Common myeloid progenitor, CD34-positive (primary cell): Measurements from ENCODE around the gene AP1G2.

ENCODE experiments used
- CTCF ChIA-PET: fragments of 350-600 bp; sonication (Branson Sonifier 250); formaldehyde crosslinking; loops from one replicate; lab custom pipeline; 2021; ENCODE audit warnings: antibody characterized with exemption; lab: Charles Lee
- POLR2A ChIA-PET: fragments of 350-600 bp; sonication (Branson Sonifier 250); formaldehyde crosslinking; loops from one replicate; lab custom pipeline; 2021; ENCODE audit warnings: antibody characterized with exemption; lab: Charles Lee
- DNase-seq, 3 donors: peaks; one replicate each; pipeline versions ENCODE4 v3.0.0 to v3.0.0-alpha.2; 2013
- H3K27ac ChIP-seq, 2 experiments: 1 replicate in 1 of 2; 2 replicates in 1 of 2; pipeline ENCODE4 v1.7.0; 2013; ENCODE audit warnings: inconsistent platforms in 2 of 2, low read length in 2 of 2, mild to moderate bottlenecking in 2 of 2, low read depth in 1 of 2, moderate library complexity in 1 of 2; ENCODE audit not compliant: severe bottlenecking in 2 of 2, insufficient read depth in 1 of 2, poor library complexity in 1 of 2
- H3K27me3 ChIP-seq, 5 experiments: replicated peaks in 2 of 5; 1 replicate in 3 of 5; 2 replicates in 2 of 5; pipeline versions ENCODE4 v1.6.1 to v1.7.0; 2013; ENCODE audit warnings: low read length in 4 of 5, mild to moderate bottlenecking in 2 of 5, moderate library complexity in 2 of 5, inconsistent platforms in 1 of 5; ENCODE audit not compliant: insufficient read depth in 5 of 5, control insufficient read depth in 4 of 5
- H3K36me3 ChIP-seq, 4 experiments: 1 replicate in 2 of 4; 2 replicates in 2 of 4; pipeline versions ENCODE4 v1.6.1 to v1.7.0; 2013; ENCODE audit warnings: low read length in 3 of 4, control low read depth in 1 of 4, mild to moderate bottlenecking in 1 of 4; ENCODE audit not compliant: control insufficient read depth in 4 of 4, insufficient read depth in 4 of 4
- H3K4me1 ChIP-seq, 4 experiments: 1 replicate in 3 of 4; 2 replicates in 1 of 4; pipeline versions ENCODE4 v1.6.1 to v1.7.1; 2013; ENCODE audit warnings: low read length in 3 of 4, mild to moderate bottlenecking in 3 of 4, control low read depth in 1 of 4, inconsistent platforms in 1 of 4, moderate library complexity in 1 of 4; ENCODE audit not compliant: control insufficient read depth in 4 of 4, insufficient read depth in 4 of 4; ENCODE audit errors: control extremely low read depth in 1 of 4
- H3K4me3 ChIP-seq, 7 experiments: 1 replicate in 4 of 7; 2 replicates in 3 of 7; pipeline versions ENCODE4 v1.5.1 to v1.7.0; 2013; ENCODE audit warnings: mild to moderate bottlenecking in 7 of 7, low read length in 6 of 7, moderate library complexity in 6 of 7, inconsistent platforms in 2 of 7, low read depth in 2 of 7, control low read depth in 1 of 7; ENCODE audit not compliant: insufficient read depth in 4 of 7, control insufficient read depth in 1 of 7; ENCODE audit errors: extremely low read depth in 1 of 7
- H3K9me3 ChIP-seq, 5 experiments: 1 replicate in 4 of 5; 2 replicates in 1 of 5; pipeline versions ENCODE4 v1.6.1 to v1.7.1; 2013; ENCODE audit warnings: low read length in 4 of 5, mild to moderate bottlenecking in 2 of 5, inconsistent platforms in 1 of 5, low read depth in 1 of 5, moderate library complexity in 1 of 5; ENCODE audit not compliant: control insufficient read depth in 4 of 5, insufficient read depth in 2 of 5; ENCODE audit errors: control extremely low read depth in 1 of 5
- WGBS: methylation state at CpG from one replicate; pipeline ENCODE4 v1.1.5; 2013; ENCODE audit not compliant: insufficient coverage; 5-methylcytosine and 5-hydroxymethylcytosine counted together

AP1G2 gene

GRCh38 chr14:23555882-23556699, 11.5 kb downstream of the AP1G2 start, which contains the start of gene THTPA:
THTPA (plus strand) TSS chr14:23556271; CDS start chr14:23556758, 487 bp downstream.
- 0% methylated on average over 30 of the region's 54 CpGs for WGBS
- Histone ChIP-seq H3K36me3 (peaks cover 10 to 35% (median 20%) of the 10 kb centered on the region in 4 experiments), H3K4me3 (peak within 1 kb of the TSS; percentile 72 to 94 (median 87)), H3K9me3 (no peaks in the 10 kb centered on the region), H3K4me1 (peaks cover 0 to 30% (median 22%) of the 10 kb centered on the region in 4 experiments), H3K27me3 (no peaks in the 10 kb centered on the region), H3K27ac (peak within 1 kb of the TSS; percentile 54 to 85)
- ChIA-PET CTCF (interaction anchor here (6.1 to 20.8 kb wide), 4 partner anchors 14 to 74 kb away, joined by 63 to 519 read pairs (median 81); partner anchors contain the start of gene AP1G2), POLR2A (interaction anchor here (0.6 to 1.0 kb wide), 4 partner anchors 60 to 356 kb away, joined by 3 to 4 read pairs (median 4); partner anchors contain the start of gene PABPN1)
- peak; percentile 89 to 94 (median 92) for DNase-seq

- peak overlapping the region; percentile 54 to 85 for H3K27ac ChIP-seq
- H3K4me1 ChIP-seq = peaks cover 0 to 36% (median 27%) of the 10 kb centered on the region in 4 experiments
- 0% methylated on average over 7 of the region's 14 CpGs for WGBS
- peaks cover 8 to 29% (median 18%) of the 10 kb centered on the region in 4 experiments for H3K36me3 ChIP-seq
- H3K4me3 ChIP-seq = peak overlapping the region; percentile 72 to 94 (median 87)
- CTCF ChIA-PET = interaction anchor here (7.1 to 20.8 kb wide), 2 partner anchors 24 to 74 kb away, joined by 65 to 519 read pairs; no protein-coding TSS in a partner anchor
- POLR2A ChIA-PET = interaction anchor here (0.6 to 1.0 kb wide), 3 partner anchors 59 to 355 kb away, joined by 3 to 4 read pairs (median 3); partner anchors contain the start of gene PABPN1
- peaks cover 0 to 3% (median 0%) of the 10 kb centered on the region in 5 experiments for H3K27me3 ChIP-seq
- no peaks in the 10 kb centered on the region for H3K9me3 ChIP-seq
- DNase-seq = no peak
These were observed 12.1 kb downstream of the AP1G2 start for GRCh38 chr14:23555533-23555881.

GRCh38 chr14:23551266-23552028, 16.1 kb downstream of the AP1G2 start, which contains the start of gene ZFHX2:
ZFHX2 (minus strand) TSS chr14:23551765; CDS start chr14:23535325, 16,440 bp downstream.
- Histone ChIP-seq H3K4me1 (peaks cover 0 to 26% (median 17%) of the 10 kb centered on the region in 4 experiments), H3K27me3 (peaks cover 0 to 18% (median 10%) of the 10 kb centered on the region in 5 experiments), H3K36me3 (no peaks in the 10 kb centered on the region), H3K27ac (peak within 1 kb of the TSS in 1 of 2 experiments; percentile 34), H3K4me3 (peak within 1 kb of the TSS; percentile 52 to 91 (median 78)), H3K9me3 (no peaks in the 10 kb centered on the region)
- ChIA-PET POLR2A (interaction anchor here (0.6 kb wide), 1 partner anchor 15 kb away, joined by 3 read pairs; no protein-coding TSS in a partner anchor), CTCF (interaction anchor here (0.6 to 3.3 kb wide), 6 partner anchors 9 to 87 kb away, joined by 3 to 17 read pairs (median 3); no protein-coding TSS in a partner anchor)
- WGBS = under 1% methylated on average over 27 of the region's 49 CpGs
- DNase-seq = peak; percentile 41 to 77 (median 68)

GRCh38 chr14:23550812-23551265, 16.8 kb downstream of the AP1G2 start:
- CTCF ChIA-PET = interaction anchor here (0.7 to 2.1 kb wide), 3 partner anchors 10 to 71 kb away, joined by 3 to 15 read pairs (median 3); no protein-coding TSS in a partner anchor
- 1% methylated on average over 24 of the region's 37 CpGs for WGBS
- no peak for DNase-seq
- POLR2A ChIA-PET = no interaction called here
- Histone ChIP-seq H3K27me3 (peaks cover 0 to 18% (median 10%) of the 10 kb centered on the region in 5 experiments), H3K27ac (peak overlapping the region in 1 of 2 experiments; percentile 34), H3K4me3 (peak overlapping the region; percentile 52 to 91 (median 78)), H3K4me1 (peaks cover 0 to 23% (median 16%) of the 10 kb centered on the region in 4 experiments), H3K36me3 (no peaks in the 10 kb centered on the region), H3K9me3 (no peaks in the 10 kb centered on the region)

GRCh38 chr14:23550131-23550811, 17.3 kb downstream of the AP1G2 start:
- H3K9me3 ChIP-seq = no peaks in the 10 kb centered on the region
- peak overlapping the region; percentile 52 to 91 (median 78) for H3K4me3 ChIP-seq
- H3K27me3 ChIP-seq = peaks cover 0 to 18% (median 10%) of the 10 kb centered on the region in 5 experiments
- H3K36me3 ChIP-seq = no peaks in the 10 kb centered on the region
- H3K27ac ChIP-seq = no peak overlapping the region
- H3K4me1 ChIP-seq = peaks cover 0 to 19% (median 14%) of the 10 kb centered on the region in 4 experiments
- ChIA-PET POLR2A (no interaction called here), CTCF (interaction anchor here (0.8 to 4.1 kb wide), 6 partner anchors 9 to 275 kb away, joined by 3 to 23 read pairs (median 12); no protein-coding TSS in a partner anchor)
- 51% methylated on average over 7 of the region's 12 CpGs for WGBS
- DNase-seq = no peak
